HepG2 (cell line): ENCODE results near the gene NUF2. TPM values are rescaled to one million over a fixed set of nuclear protein-coding genes. Genes with fewer than 3 reads are reported as not detected.

Experiments
- ATAC-seq: fragments of 200-7000 bp; cut with Tn5 transposase; 3 replicates; pipeline ENCODE4 v1.9.1; 2020; ENCODE audit warnings: mild to moderate bottlenecking, moderate library complexity
- BruUV-seq: library from RNA; stranded (reverse); fragments of 400-500 nt; replicated peaks from 2 replicates; lab custom pipeline; 2021; lab: Mats Ljungman, UMichigan
- CTCF ChIA-PET: fragments of 300-600 bp; formaldehyde crosslinking; extraction: SDS; loops from one replicate; lab custom pipeline; 2021; ENCODE audit warnings: low total read pairs, inconsistent platforms, low intra/inter-chr PET ratio; lab: Yijun Ruan, JAX
- POLR2A ChIA-PET: fragments of 350-600 bp; sonication (Branson Sonifier 250); formaldehyde crosslinking; loops from one replicate; lab custom pipeline; 2020; ENCODE audit warnings: antibody characterized with exemption, inconsistent platforms; lab: Yijun Ruan, JAX
- DNase-seq: peaks from one replicate; pipeline ENCODE4 v3.0.0-alpha.2; 2015; ENCODE audit warnings: low spot score
- FAIRE-seq: peaks from 3 replicates; lab custom pipeline; 2011; peaks lifted over from hg19 to GRCh38; lab: Jason Lieb, UNC
- H2AFZ ChIP-seq: one replicate; pipeline ENCODE4 v1.6.1; 2011; ENCODE audit warnings: low read length, inconsistent platforms
- H3K27ac ChIP-seq: fragments of 300-600 bp; 3 replicates; pipeline ENCODE4 v1.8.0; 2011; ENCODE audit warnings: mixed run types, mild to moderate bottlenecking, mixed read lengths, low read length, inconsistent platforms; ENCODE audit not compliant: insufficient read depth; ENCODE audit errors: extremely low read length
- H3K27me3 ChIP-seq, 2 experiments: fragments of 200-600 bp in 1 of 2; 2 replicates in 1 of 2; 3 replicates in 1 of 2; pipeline versions ENCODE4 v1.6.0 to v1.8.0; 2011; ENCODE audit warnings: low read length in 2 of 2, mild to moderate bottlenecking in 2 of 2, moderate library complexity in 2 of 2, inconsistent platforms in 1 of 2; ENCODE audit not compliant: insufficient read depth in 2 of 2, control insufficient read depth in 1 of 2
- H3K36me3 ChIP-seq, 2 experiments: fragments of 200-600 bp in 1 of 2; replicated peaks in 1 of 2; 2 replicates in 1 of 2; 3 replicates in 1 of 2; pipeline versions ENCODE4 v1.5.1 to v1.8.0; 2011; ENCODE audit warnings: low read length in 2 of 2, inconsistent platforms in 1 of 2; ENCODE audit not compliant: insufficient read depth in 2 of 2, control insufficient read depth in 1 of 2
- H3K4me1 ChIP-seq: 2 replicates; pipeline ENCODE4 v1.5.1; 2012; ENCODE audit warnings: low read length, inconsistent platforms; ENCODE audit not compliant: insufficient read depth
- H3K4me2 ChIP-seq: 2 replicates; pipeline ENCODE4 v1.6.0; 2011; ENCODE audit warnings: low read depth, low read length, inconsistent platforms
- H3K4me3 ChIP-seq, 3 experiments: fragments of 200-600 bp in 1 of 3; sonication (generic), shearing (Covaris generic) in 1 of 3; replicated peaks in 1 of 3; 2 replicates each; pipeline ENCODE4 v1.5.1; 2011 to 2016; ENCODE audit warnings: low read length in 3 of 3, inconsistent platforms in 2 of 3, low read depth in 2 of 3, mild to moderate bottlenecking in 2 of 3, control low read depth in 1 of 3, mixed read lengths in 1 of 3; ENCODE audit not compliant: insufficient read depth in 1 of 3
- H3K79me2 ChIP-seq: one replicate; pipeline ENCODE4 v1.6.1; 2011; ENCODE audit warnings: low read length, inconsistent platforms; ENCODE audit not compliant: insufficient read depth
- H3K9ac ChIP-seq: 2 replicates; pipeline ENCODE4 v1.6.0; 2011; ENCODE audit warnings: mild to moderate bottlenecking, low read depth, low read length, inconsistent platforms; ENCODE audit not compliant: insufficient read depth
- H3K9me3 ChIP-seq: 2 replicates; pipeline ENCODE4 v1.5.1; 2012; ENCODE audit warnings: mild to moderate bottlenecking, low read length
- H4K20me1 ChIP-seq: 2 replicates; pipeline ENCODE4 v1.6.0; 2011; ENCODE audit warnings: inconsistent platforms, mild to moderate bottlenecking, low read length, moderate library complexity; ENCODE audit not compliant: insufficient read depth
- CAMTA2 ChIP-seq: sonication (generic); formaldehyde crosslinking; IDR thresholded peaks from 2 replicates; pipeline ENCODE4 v1.4.0; 2020; ENCODE audit warnings: mild to moderate bottlenecking, missing genetic modification reagents, borderline replicate concordance
- E2F1 ChIP-seq: sonication (generic); formaldehyde crosslinking; IDR thresholded peaks from 2 replicates; pipeline ENCODE4 v1.5.0; 2020; ENCODE audit warnings: missing genetic modification reagents
- HCFC1 ChIP-seq: fragments of 150-350 bp; IDR thresholded peaks from 2 replicates; pipeline ENCODE4 v1.6.1; 2014; ENCODE audit warnings: low read depth, low read length
- HES4 ChIP-seq: sonication (generic); formaldehyde crosslinking; IDR thresholded peaks from 2 replicates; pipeline ENCODE4 v1.9.0; 2021; ENCODE audit warnings: mild to moderate bottlenecking, missing genetic modification reagents, borderline replicate concordance
- HHEX ChIP-seq: IDR thresholded peaks from 2 replicates; pipeline ENCODE4 v1.6.1; 2016; ENCODE audit warnings: control low read depth
- JUNB ChIP-seq: sonication (generic); formaldehyde crosslinking; IDR thresholded peaks from 2 replicates; pipeline ENCODE4 v1.8.0; 2022; ENCODE audit warnings: missing genetic modification reagents, mild to moderate bottlenecking, borderline replicate concordance
- MAZ ChIP-seq, 2 experiments: sonication (generic) in 1 of 2; formaldehyde crosslinking in 1 of 2; IDR thresholded peaks; 2 replicates each; pipeline versions ENCODE4 v1.5.0 to v1.6.1; 2012 to 2020; ENCODE audit warnings: low read depth in 2 of 2, mild to moderate bottlenecking in 2 of 2, borderline replicate concordance in 1 of 2, improper control_type of control experiment in 1 of 2, low read length in 1 of 2, missing genetic modification reagents in 1 of 2, moderate library complexity in 1 of 2
- TGIF2 ChIP-seq: IDR thresholded peaks from 2 replicates; pipeline ENCODE4 v1.6.1; 2016; ENCODE audit warnings: control low read depth, missing compliant biosample characterization
- TP53 ChIP-seq: sonication (generic); formaldehyde crosslinking; conservative IDR thresholded peaks from 2 replicates; pipeline ENCODE4 v1.4.0; 2020; ENCODE audit warnings: missing genetic modification reagents
- ZBTB3 ChIP-seq: sonication (generic); formaldehyde crosslinking; IDR thresholded peaks from 2 replicates; pipeline ENCODE4 v1.4.0; 2020; ENCODE audit warnings: low read depth, mild to moderate bottlenecking, moderate library complexity, missing genetic modification reagents, borderline replicate concordance
- ZBTB43 ChIP-seq: sonication (generic); formaldehyde crosslinking; conservative IDR thresholded peaks from 2 replicates; pipeline ENCODE4 v1.4.0; 2020; ENCODE audit warnings: missing genetic modification reagents
- ZFP91 ChIP-seq: sonication (generic); formaldehyde crosslinking; IDR thresholded peaks from 2 replicates; pipeline ENCODE4 v1.9.0; 2022; ENCODE audit warnings: missing genetic modification reagents, mild to moderate bottlenecking, borderline replicate concordance
- ZNF10 ChIP-seq: sonication (generic); formaldehyde crosslinking; IDR thresholded peaks from 2 replicates; pipeline ENCODE4 v1.4.0; 2020; ENCODE audit warnings: mild to moderate bottlenecking, low read depth, missing genetic modification reagents, borderline replicate concordance
- ZNF30 ChIP-seq: sonication (generic); formaldehyde crosslinking; IDR thresholded peaks from 2 replicates; pipeline ENCODE4 v1.5.0; 2020; ENCODE audit warnings: mild to moderate bottlenecking, missing genetic modification reagents
- ZNF572 ChIP-seq: sonication (generic); formaldehyde crosslinking; IDR thresholded peaks from 2 replicates; pipeline ENCODE4 v1.5.1; 2020; ENCODE audit warnings: mild to moderate bottlenecking, missing genetic modification reagents
- ZNF652 ChIP-seq: IDR thresholded peaks from 2 replicates; pipeline ENCODE4 v1.6.1; 2016; ENCODE audit warnings: low read depth, borderline replicate concordance
- ZNF761 ChIP-seq: sonication (generic); formaldehyde crosslinking; conservative IDR thresholded peaks from 2 replicates; pipeline ENCODE4 v1.4.0; 2020; ENCODE audit warnings: mild to moderate bottlenecking, missing genetic modification reagents
- WGBS: methylation state at CpG from one replicate; pipeline ENCODE4 v1.1.6; 2017; ENCODE audit warnings: low lambda C conversion rate; 5-methylcytosine and 5-hydroxymethylcytosine counted together
- in situ Hi-C: cut with HindIII; loops from 2 replicates; pipeline ENCODE4 v1.10.0; 2017; ENCODE audit warnings: low pct_unique_long_range_greater_than_20kb; ENCODE audit not compliant: extremely low pct_ligation_motif_present
- intact Hi-C: fragments of 100-400 bp; cut with micrococcal nuclease; formaldehyde crosslinking; loops from one replicate; pipeline ENCODE4 v1.10.0; 2022; ENCODE audit not compliant: unreplicated experiment
- polyA plus RNA-seq, 8 experiments: library from polyadenylated mRNA; depleted of rRNA in 3 of 8; stranded (reverse) in 7 of 8; unstranded in 1 of 8; fragments of >200 nt; fragmentation: Illumina TruSeq in 4 of 8; extraction: Trizol in 4 of 8; gene quantifications; 2 replicates each; pipeline versions ENCODE4 v1.2.1 to v1.2.3, GENCODE V29; 2011 to 2016; ENCODE audit warnings: low read depth in 4 of 8, missing spikeins in 1 of 8, mixed read lengths in 1 of 8; ENCODE audit not compliant: insufficient read depth in 1 of 8
- total RNA-seq, 5 experiments: library from RNA; depleted of rRNA; stranded (reverse); fragments of >200 nt; fragmentation: Illumina TruSeq; extraction: Trizol; gene quantifications; 2 replicates each; pipeline ENCODE4 v1.2.3, GENCODE V29; 2016; ENCODE audit warnings: low read depth in 1 of 5

NUF2 gene
- total and polyA plus RNA-seq, 2 of the 13 experiments (the other 11 are each of a cell fraction or from before 2014, with no cell fraction given), result 26.0 to 39.4 TPM

- intact Hi-C loops, result no loop called here
- no peak for ATAC-seq
- Histone ChIP-seq H3K9me3 (no peaks in the 10 kb centered on the region), H3K9ac (no peak overlapping the region), H3K4me2 (no peak overlapping the region)
- BruUV-seq, result no TSS peak
- CTCF ChIA-PET, result no interaction called here
- TF ChIP-seq ZNF572, result no peak
- no peak for TF ChIP-seq ZNF761 (CRISPR knock-in tag)
- TF ChIP-seq HES4, result no peak
- TF ChIP-seq TP53 (CRISPR knock-in tag), result no peak
- TF ChIP-seq ZNF30 (CRISPR knock-in tag), result no peak
- TF ChIP-seq CAMTA2 (CRISPR knock-in tag), result no peak
- no peak for TF ChIP-seq ZFP91 (CRISPR knock-in tag)
- no peak for TF ChIP-seq ZBTB3 (CRISPR knock-in tag)
- TF ChIP-seq E2F1 (CRISPR knock-in tag), result no peak
- no peak for TF ChIP-seq ZNF652 (CRISPR knock-in tag)
- TF ChIP-seq MAZ (IDR thresholded peaks at IDR 0.05; ENCODE audit: borderline replicate concordance, low read depth, low read length), result no peak
- no peak for TF ChIP-seq MAZ (CRISPR knock-in tag; IDR thresholded peaks at IDR 0.05; ENCODE audit: low read depth)
- TF ChIP-seq HCFC1, result no peak
- no peak for TF ChIP-seq HHEX
- no peak for TF ChIP-seq ZNF10
- no peak for TF ChIP-seq JUNB (CRISPR knock-in tag)
- TF ChIP-seq TGIF2 (CRISPR knock-in tag), result no peak
- TF ChIP-seq ZBTB43 (CRISPR knock-in tag), result no peak
- TF ChIP-seq, all 625 proteins: peak for 0
- POLR2A ChIA-PET, result no interaction called here
- H3K27me3 ChIP-seq, result no peaks in the 10 kb centered on the region; a peak in 1 of 5 replicates
- H3K79me2 ChIP-seq, result no peaks in the 10 kb centered on the region
- H4K20me1 ChIP-seq, result no peaks in the 10 kb centered on the region
- no peak overlapping the region for H3K4me3 ChIP-seq
- DNase-seq (no peak), FAIRE-seq (no peak)
- 98% methylated on average over 4 of the region's 5 CpGs for WGBS
- 0 out of 5 replicates have a peak, but pooled peaks cover 1 to 7% of the 10 kb centered on the region in 2 experiments for H3K36me3 ChIP-seq
- no peaks in the 10 kb centered on the region for H3K4me1 ChIP-seq
- in situ Hi-C loops, result no loop called here
- H3K27ac ChIP-seq, result no peak overlapping the region
- H2AFZ ChIP-seq, result no peak overlapping the region
Measured at GRCh38 chr1:163303561-163303960, 18.2 kb upstream of the NUF2 start.
